HG03442 (cell line): ENCODE data around the gene PTPN13.

ENCODE experiments used
- ATAC-seq: cut with Tn5 transposase; IDR thresholded peaks from one replicate; pipeline ENCODE4 v1.9.1; 2021; ENCODE audit warnings: mild to moderate bottlenecking, moderate library complexity; ENCODE audit not compliant: unreplicated experiment

PTPN13 gene

GRCh38 chr4:86809809-86810208 is 215.7 kb downstream of the PTPN13 start:
- ATAC-seq, result no peak

- ATAC-seq, result no peak
These were observed 216.7 kb downstream of the PTPN13 start for GRCh38 chr4:86810847-86811246.

- ATAC-seq, result no peak
These were observed 221.5 kb downstream of the PTPN13 start for GRCh38 chr4:86815653-86816052.

GRCh38 chr4:86816501-86817273 is 222.6 kb downstream of the PTPN13 start:
- ATAC-seq, result no peak

GRCh38 chr4:86818211-86818610 is 224.1 kb downstream of the PTPN13 start:
- no peak for ATAC-seq

GRCh38 chr4:86818841-86819240 is 224.7 kb downstream of the PTPN13 start:
- no peak for ATAC-seq

GRCh38 chr4:86819561-86819960 is 225.4 kb downstream of the PTPN13 start:
- ATAC-seq, result no peak

- no peak for ATAC-seq
These were observed 227.0 kb downstream of the PTPN13 start for GRCh38 chr4:86821151-86821550.

GRCh38 chr4:86822136-86822535 is 228.0 kb downstream of the PTPN13 start:
- ATAC-seq, result no peak

- ATAC-seq, result no peak
These were observed 231.4 kb downstream of the PTPN13 start for GRCh38 chr4:86825511-86825910.

- ATAC-seq, result no peak
These were observed 237.4 kb downstream of the PTPN13 start for GRCh38 chr4:86831262-86832130.

- no peak for ATAC-seq
These were observed 239.5 kb downstream of the PTPN13 start for GRCh38 chr4:86833615-86834014.

- ATAC-seq, result no peak
These were observed 240.8 kb downstream of the PTPN13 start for GRCh38 chr4:86834901-86835300.

- no peak for ATAC-seq
These were observed 241.6 kb downstream of the PTPN13 start for GRCh38 chr4:86835677-86836076.

- ATAC-seq, result no peak
These were observed 243.8 kb downstream of the PTPN13 start for GRCh38 chr4:86837691-86838503.

- no peak for ATAC-seq
These were observed 246.7 kb downstream of the PTPN13 start for GRCh38 chr4:86840858-86841257.

- no peak for ATAC-seq
These were observed 247.2 kb downstream of the PTPN13 start for GRCh38 chr4:86841309-86841708.

- ATAC-seq, result no peak
These were observed 251.5 kb downstream of the PTPN13 start for GRCh38 chr4:86845593-86845992.

GRCh38 chr4:86846921-86847320 is 252.8 kb downstream of the PTPN13 start:
- ATAC-seq, result no peak

GRCh38 chr4:86847571-86847970 is 253.5 kb downstream of the PTPN13 start:
- ATAC-seq, result no peak

- ATAC-seq, result no peak
These were observed 254.0 kb downstream of the PTPN13 start for GRCh38 chr4:86848136-86848535.
